Glutamatergic neuron (in vitro differentiated cells): Measurements from ENCODE around the gene AP5S1. TPM values are rescaled to one million over a fixed set of nuclear protein-coding genes. Genes with fewer than 3 reads are reported as not detected.
"Not testable (repeated sequence)": the region's sequence is repeated elsewhere in the genome, so short reads cannot be mapped to it uniquely, and the experiment has no call there.

Experiments
- DNase-seq: peaks from one replicate; pipeline ENCODE4 v3.0.0; 2022
- H3K27ac Mint-ChIP-seq: one replicate; pipeline ENCODE4 v1.8.0; 2020; ENCODE audit warnings: mild to moderate bottlenecking, mixed read lengths, inconsistent platforms; ENCODE audit not compliant: unreplicated experiment
- H3K27me3 Mint-ChIP-seq: one replicate; pipeline ENCODE4 v1.8.0; 2020; ENCODE audit warnings: mild to moderate bottlenecking, moderate library complexity, mixed read lengths, inconsistent platforms; ENCODE audit not compliant: unreplicated experiment
- H3K36me3 Mint-ChIP-seq: one replicate; pipeline ENCODE4 v1.8.0; 2020; ENCODE audit warnings: mild to moderate bottlenecking, mixed read lengths, inconsistent platforms; ENCODE audit not compliant: unreplicated experiment
- H3K4me1 Mint-ChIP-seq: one replicate; pipeline ENCODE4 v1.8.0; 2020; ENCODE audit warnings: mild to moderate bottlenecking, low read depth, mixed read lengths, inconsistent platforms; ENCODE audit not compliant: unreplicated experiment
- H3K4me3 Mint-ChIP-seq: one replicate; pipeline ENCODE4 v1.8.0; 2020; ENCODE audit warnings: mild to moderate bottlenecking, mixed read lengths, inconsistent platforms; ENCODE audit not compliant: unreplicated experiment
- H3K9me3 Mint-ChIP-seq: one replicate; pipeline ENCODE4 v1.8.0; 2020; ENCODE audit warnings: mild to moderate bottlenecking, moderate library complexity, mixed read lengths, inconsistent platforms; ENCODE audit not compliant: unreplicated experiment
- total RNA-seq: library from RNA; stranded (reverse); fragmentation: NEBNext Ultra II Directional; extraction: Animal tissue kit (Norgen Biotek cat#: 25700); gene quantifications from one replicate; pipeline ENCODE4 v1.2.1, GENCODE V29; 2021; ENCODE audit not compliant: unreplicated experiment
- TF ChIP-seq, protein P1 (sequence below): fragments of 200-600 bp; sonication (generic); IDR thresholded peaks from one replicate; pipeline ENCODE4 v1.5.0; 2021; ENCODE audit not compliant: partially characterized antibody, unreplicated experiment

The AP5S1 gene
- total RNA-seq, 1 donor from 2014 or later, result 8.1 TPM

DNA sequence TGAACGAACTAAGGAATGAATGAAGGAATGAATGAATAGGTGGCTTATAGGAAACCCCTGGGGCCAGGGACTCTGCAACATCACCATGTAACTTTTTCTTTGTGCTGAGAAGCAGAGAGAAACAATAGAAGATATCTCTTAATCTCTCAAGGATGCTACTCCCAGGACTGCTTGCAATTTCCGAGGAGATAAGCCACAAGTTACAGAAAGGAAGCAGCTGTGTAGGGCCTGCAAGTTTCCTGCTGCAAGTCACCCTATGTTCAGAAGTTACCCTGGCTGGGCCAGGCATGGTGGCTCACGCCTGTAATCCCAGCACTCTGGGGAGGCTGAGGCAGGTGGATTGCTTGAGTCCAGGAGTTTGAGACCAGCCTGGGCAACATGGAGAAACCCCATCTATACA is 19.0 kb downstream of the AP5S1 start:
- Mint-ChIP-seq H3K27me3 (peaks cover 2% of the 10 kb centered on the region), H3K27ac (no peak overlapping the region), H3K4me1 (no peaks in the 10 kb centered on the region)

DNA sequence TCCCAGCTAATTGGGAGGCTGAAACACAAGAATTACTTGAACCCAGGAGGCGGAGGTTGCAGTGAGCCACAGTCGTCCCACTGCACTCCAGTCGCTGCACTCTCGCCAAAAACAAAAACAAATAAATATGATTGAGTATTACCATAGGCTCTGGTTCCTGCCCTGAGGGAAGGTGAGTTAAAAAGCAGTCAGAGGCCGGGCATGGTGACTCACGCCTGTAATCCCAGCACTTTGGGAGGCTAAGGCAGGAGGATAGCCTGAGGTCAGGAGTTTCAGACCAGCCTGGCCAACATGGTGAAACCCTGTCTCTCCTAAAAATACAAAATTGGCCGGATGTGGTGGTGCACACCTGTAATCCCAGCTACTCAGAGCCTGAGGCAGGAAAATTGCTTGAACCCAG is 19.9 kb downstream of the AP5S1 start:
- not testable (repeated sequence) for H3K27me3 Mint-ChIP-seq, H3K4me3 Mint-ChIP-seq, DNase-seq, H3K36me3 Mint-ChIP-seq, H3K27ac Mint-ChIP-seq, H3K4me1 Mint-ChIP-seq, H3K9me3 Mint-ChIP-seq

More for the DNA sequence above, 19.0 kb downstream of the AP5S1 start:
- TF ChIP-seq, protein P1, sequence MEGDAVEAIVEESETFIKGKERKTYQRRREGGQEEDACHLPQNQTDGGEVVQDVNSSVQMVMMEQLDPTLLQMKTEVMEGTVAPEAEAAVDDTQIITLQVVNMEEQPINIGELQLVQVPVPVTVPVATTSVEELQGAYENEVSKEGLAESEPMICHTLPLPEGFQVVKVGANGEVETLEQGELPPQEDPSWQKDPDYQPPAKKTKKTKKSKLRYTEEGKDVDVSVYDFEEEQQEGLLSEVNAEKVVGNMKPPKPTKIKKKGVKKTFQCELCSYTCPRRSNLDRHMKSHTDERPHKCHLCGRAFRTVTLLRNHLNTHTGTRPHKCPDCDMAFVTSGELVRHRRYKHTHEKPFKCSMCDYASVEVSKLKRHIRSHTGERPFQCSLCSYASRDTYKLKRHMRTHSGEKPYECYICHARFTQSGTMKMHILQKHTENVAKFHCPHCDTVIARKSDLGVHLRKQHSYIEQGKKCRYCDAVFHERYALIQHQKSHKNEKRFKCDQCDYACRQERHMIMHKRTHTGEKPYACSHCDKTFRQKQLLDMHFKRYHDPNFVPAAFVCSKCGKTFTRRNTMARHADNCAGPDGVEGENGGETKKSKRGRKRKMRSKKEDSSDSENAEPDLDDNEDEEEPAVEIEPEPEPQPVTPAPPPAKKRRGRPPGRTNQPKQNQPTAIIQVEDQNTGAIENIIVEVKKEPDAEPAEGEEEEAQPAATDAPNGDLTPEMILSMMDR, result no peak
- peaks cover 6% of the 10 kb centered on the region for H3K36me3 Mint-ChIP-seq
- DNase-seq, result no peak
- H3K4me3 Mint-ChIP-seq, result no peak overlapping the region
- H3K9me3 Mint-ChIP-seq, result no peaks in the 10 kb centered on the region

DNA sequence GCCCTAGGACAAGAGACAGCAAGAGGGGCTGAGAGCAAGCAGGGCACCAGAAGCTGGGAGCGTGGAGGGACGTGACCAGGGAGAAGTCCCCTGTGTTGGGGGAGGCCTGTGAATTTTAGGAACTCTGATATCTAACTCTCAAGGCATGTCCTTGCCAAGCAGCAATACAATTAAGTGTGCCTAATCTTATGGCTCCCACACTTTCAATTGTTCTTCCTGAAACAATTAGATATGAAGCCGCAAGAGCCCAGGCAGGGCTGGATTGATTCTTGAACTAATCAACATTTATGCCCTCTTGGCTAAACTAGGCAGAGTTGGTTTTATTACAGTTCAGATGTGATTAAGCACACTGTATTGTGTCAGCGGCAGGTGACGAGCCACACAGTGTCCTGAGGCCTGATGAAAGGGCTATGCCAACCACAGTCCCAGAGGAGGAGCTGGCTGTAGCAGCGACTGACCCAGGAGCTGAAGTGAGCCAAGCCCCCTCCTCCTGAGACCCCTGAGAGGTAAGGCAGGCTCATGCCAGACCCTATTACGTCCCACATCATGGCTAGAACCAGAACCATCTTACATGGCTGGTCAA is 22.1 kb downstream of the AP5S1 start:
- DNase-seq, result no peak
- Mint-ChIP-seq H3K27me3 (peaks cover 4% of the 10 kb centered on the region), H3K4me3 (no peak overlapping the region), H3K4me1 (peaks cover 2% of the 10 kb centered on the region), H3K27ac (no peak overlapping the region), H3K9me3 (no peaks in the 10 kb centered on the region), H3K36me3 (no peaks in the 10 kb centered on the region)
- TF ChIP-seq, protein P1, result no peak

DNA sequence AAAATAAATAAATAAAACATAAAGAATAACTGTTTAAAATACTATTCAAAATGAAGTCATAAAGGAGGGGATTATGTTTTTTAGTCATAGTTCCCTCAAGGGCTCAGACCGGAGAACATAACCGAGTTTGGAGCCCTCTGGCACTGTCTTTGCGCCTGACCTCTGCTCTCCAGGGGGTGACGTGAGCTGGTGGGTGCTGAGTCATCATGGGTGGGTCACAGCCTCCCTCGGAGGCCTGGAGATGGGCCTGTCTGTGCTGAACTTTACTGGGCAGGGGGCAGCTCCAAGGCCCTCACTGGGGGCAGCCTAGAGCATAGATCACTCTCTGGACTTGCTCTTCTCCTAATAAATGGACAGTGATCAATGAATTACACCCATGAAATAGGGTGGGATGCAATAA is 23.1 kb downstream of the AP5S1 start:
- peaks cover 2% of the 10 kb centered on the region for H3K4me1 Mint-ChIP-seq
- no peak overlapping the region for H3K27ac Mint-ChIP-seq
- no peaks in the 10 kb centered on the region for H3K9me3 Mint-ChIP-seq
- peaks cover 5% of the 10 kb centered on the region for H3K27me3 Mint-ChIP-seq
- TF ChIP-seq, protein P1, result no peak
- no peaks in the 10 kb centered on the region for H3K36me3 Mint-ChIP-seq
- DNase-seq, result no peak
- no peak overlapping the region for H3K4me3 Mint-ChIP-seq

DNA sequence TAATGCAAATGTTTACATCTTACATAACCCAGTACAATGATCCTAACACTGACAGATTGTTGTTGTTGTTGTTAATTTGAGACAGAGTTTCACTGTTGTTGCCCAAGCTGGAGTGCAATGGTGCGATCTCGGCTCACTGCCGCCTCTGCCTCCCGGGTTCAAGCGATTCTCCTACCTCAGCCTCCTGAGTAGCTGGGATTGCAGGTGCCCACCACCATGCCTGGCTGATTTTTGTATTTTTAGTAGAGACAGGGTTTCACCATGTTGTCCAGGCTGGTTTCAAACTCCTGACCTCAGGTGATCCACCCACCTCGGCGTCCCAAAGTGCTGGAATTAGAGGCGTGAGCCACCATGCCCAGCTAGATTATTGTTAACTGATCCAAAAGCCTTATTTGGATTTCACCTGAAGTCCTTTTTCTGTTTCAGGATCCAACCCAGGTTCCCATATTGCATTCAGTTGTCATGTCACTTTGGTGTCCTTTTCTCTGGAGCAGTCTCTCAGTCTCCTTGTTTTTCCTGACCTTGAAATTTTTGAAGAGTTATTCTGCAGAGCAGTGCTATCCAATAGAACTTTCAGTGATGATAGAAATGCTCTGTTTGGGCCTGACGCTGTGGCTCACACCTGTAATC is 23.8 kb downstream of the AP5S1 start:
- H3K9me3 Mint-ChIP-seq, H3K4me1 Mint-ChIP-seq, DNase-seq, H3K27me3 Mint-ChIP-seq, H3K36me3 Mint-ChIP-seq, H3K4me3 Mint-ChIP-seq, H3K27ac Mint-ChIP-seq: not testable (repeated sequence)

DNA sequence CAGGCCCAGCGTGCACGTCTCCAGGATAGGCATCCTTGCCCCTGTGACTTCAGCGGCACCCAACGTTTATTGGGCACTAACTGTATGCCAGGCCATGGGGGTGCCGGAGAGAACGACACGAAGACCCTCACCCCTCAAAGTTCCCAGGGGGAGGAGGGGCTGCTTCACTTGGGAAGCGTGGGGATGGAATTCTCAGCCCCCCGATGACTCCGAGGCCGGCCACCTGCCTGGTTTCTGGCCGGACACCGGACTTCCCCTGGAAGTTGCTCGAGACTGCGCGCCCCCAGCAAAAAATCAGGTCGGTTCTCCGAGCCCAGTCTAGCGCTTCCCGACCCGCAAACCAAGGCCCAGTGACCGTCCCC is 26.0 kb downstream of the AP5S1 start:
- no peak for DNase-seq
- peaks cover 4% of the 10 kb centered on the region for H3K9me3 Mint-ChIP-seq
- peaks cover 2% of the 10 kb centered on the region for H3K27me3 Mint-ChIP-seq
- no peaks in the 10 kb centered on the region for H3K36me3 Mint-ChIP-seq
- peaks cover 2% of the 10 kb centered on the region for H3K4me1 Mint-ChIP-seq
- H3K4me3 Mint-ChIP-seq, result peak overlapping the region; percentile 88
- TF ChIP-seq, protein P1, result no peak
- no peak overlapping the region for H3K27ac Mint-ChIP-seq
